22Rv1 (cell line): ENCODE data around the gene C17orf78.

Source experiments
- ZFX ChIP-seq: fragments of 450-650 bp; IDR thresholded peaks from 2 replicates; pipeline ENCODE4 v1.6.1; 2017; ENCODE audit warnings: antibody characterized with exemption, borderline replicate concordance
- TF ChIP-seq, protein P1 (sequence below): fragments of 450-650 bp; IDR thresholded peaks from 2 replicates; pipeline ENCODE4 v1.5.1; 2017; ENCODE audit warnings: mild to moderate bottlenecking

DNA sequence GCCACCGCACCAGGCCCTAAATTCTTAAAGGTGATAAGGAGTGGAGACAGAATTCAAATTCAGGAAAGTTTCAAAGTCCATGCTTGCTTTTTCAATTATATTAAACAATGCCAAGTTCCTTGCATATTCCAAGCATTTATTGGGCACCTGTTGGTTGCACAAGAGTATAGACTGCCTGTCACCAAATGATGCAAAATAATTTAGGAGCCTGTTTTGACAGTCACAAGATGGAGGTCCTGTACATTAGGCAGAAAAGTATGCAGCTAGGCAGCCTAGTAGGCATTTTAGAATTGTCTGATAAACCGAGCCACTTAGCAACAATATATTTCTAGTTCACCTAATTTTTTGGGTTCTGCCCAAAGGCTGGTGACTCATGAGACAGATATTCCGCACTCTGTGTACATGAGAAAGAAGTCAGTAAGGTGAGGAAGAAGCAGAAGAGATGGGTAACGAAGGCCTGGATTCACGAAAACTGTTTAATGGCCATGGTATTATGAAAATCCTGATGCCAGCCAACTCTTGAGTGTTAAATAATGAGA, 23.5 kb downstream of the C17orf78 start:
- TF ChIP-seq, protein P1, sequence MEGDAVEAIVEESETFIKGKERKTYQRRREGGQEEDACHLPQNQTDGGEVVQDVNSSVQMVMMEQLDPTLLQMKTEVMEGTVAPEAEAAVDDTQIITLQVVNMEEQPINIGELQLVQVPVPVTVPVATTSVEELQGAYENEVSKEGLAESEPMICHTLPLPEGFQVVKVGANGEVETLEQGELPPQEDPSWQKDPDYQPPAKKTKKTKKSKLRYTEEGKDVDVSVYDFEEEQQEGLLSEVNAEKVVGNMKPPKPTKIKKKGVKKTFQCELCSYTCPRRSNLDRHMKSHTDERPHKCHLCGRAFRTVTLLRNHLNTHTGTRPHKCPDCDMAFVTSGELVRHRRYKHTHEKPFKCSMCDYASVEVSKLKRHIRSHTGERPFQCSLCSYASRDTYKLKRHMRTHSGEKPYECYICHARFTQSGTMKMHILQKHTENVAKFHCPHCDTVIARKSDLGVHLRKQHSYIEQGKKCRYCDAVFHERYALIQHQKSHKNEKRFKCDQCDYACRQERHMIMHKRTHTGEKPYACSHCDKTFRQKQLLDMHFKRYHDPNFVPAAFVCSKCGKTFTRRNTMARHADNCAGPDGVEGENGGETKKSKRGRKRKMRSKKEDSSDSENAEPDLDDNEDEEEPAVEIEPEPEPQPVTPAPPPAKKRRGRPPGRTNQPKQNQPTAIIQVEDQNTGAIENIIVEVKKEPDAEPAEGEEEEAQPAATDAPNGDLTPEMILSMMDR, result no peak
- no peak for TF ChIP-seq ZFX
